Smooth muscle cell of the brain vasculature (primary cell): ENCODE data around the gene VWA7.
A peak's percentile ranks its signal among the peaks of the same experiment; 100 is the strongest.
"Not testable (repeated sequence)": the region's sequence is repeated elsewhere in the genome, so short reads cannot be mapped to it uniquely, and the experiment has no call there.

Experiments used
- DNase-seq: peaks from one replicate; pipeline ENCODE4 v3.0.0-alpha.2; 2012; ENCODE audit warnings: low read depth, low spot score

Gene VWA7

GRCh38 chr6:31801031-31801927 lies 24.2 kb upstream of the VWA7 start:
- not testable (repeated sequence) for DNase-seq

GRCh38 chr6:31799781-31800180 lies 22.7 kb upstream of the VWA7 start:
- DNase-seq: no peak

- DNase-seq: no peak
Observed at GRCh38 chr6:31797588-31797987, 20.5 kb upstream of the VWA7 start.

GRCh38 chr6:31796993-31797385 lies 19.9 kb upstream of the VWA7 start:
- DNase-seq: no peak

- peak; percentile 63 for DNase-seq
Observed at GRCh38 chr6:31795616-31796298, 18.6 kb upstream of the VWA7 start, which contains the start of gene VARS1. Gene VARS1 (minus strand): TSS chr6:31795752. CDS start chr6:31795217, 535 bp downstream.

GRCh38 chr6:31794866-31795615 lies 17.9 kb upstream of the VWA7 start:
- DNase-seq: no peak

GRCh38 chr6:31794294-31794865 lies 17.3 kb upstream of the VWA7 start:
- DNase-seq: no peak

- DNase-seq: not testable (repeated sequence)
Observed at GRCh38 chr6:31793927-31794245, 16.8 kb upstream of the VWA7 start.

- no peak for DNase-seq
Observed at GRCh38 chr6:31792761-31793171, 15.6 kb upstream of the VWA7 start.

- DNase-seq: no peak
Observed at GRCh38 chr6:31792090-31792374, 14.9 kb upstream of the VWA7 start.

- no peak for DNase-seq
Observed at GRCh38 chr6:31791324-31792089, 14.4 kb upstream of the VWA7 start.

- no peak for DNase-seq
Observed at GRCh38 chr6:31785475-31785874, 8.3 kb upstream of the VWA7 start.

GRCh38 chr6:31784098-31784925 lies 7.2 kb upstream of the VWA7 start:
- no peak for DNase-seq

GRCh38 chr6:31782126-31782855 lies 5.2 kb upstream of the VWA7 start:
- no peak for DNase-seq

GRCh38 chr6:31781244-31782125 lies 4.4 kb upstream of the VWA7 start:
- DNase-seq: no peak

GRCh38 chr6:31780507-31781243 lies 3.5 kb upstream of the VWA7 start:
- DNase-seq: no peak

- DNase-seq: no peak
Observed at GRCh38 chr6:31779908-31780307, 2.8 kb upstream of the VWA7 start.
